Right ventricle myocardium inferior (tissue), 1 donor: ENCODE measurements around the gene SLC17A8. TPM values are rescaled to one million over a fixed set of nuclear protein-coding genes. Genes with fewer than 3 reads are reported as not detected.
"Not testable (repeated sequence)": the region's sequence is repeated elsewhere in the genome, so short reads cannot be mapped to it uniquely, and the experiment has no call there.

Experiments used
- ATAC-seq: fragments of 200-7000 bp; cut with Tn5 transposase; one replicate; pipeline ENCODE4 v1.9.1; 2020; ENCODE audit warnings: mild to moderate bottlenecking, moderate library complexity
- DNase-seq: peaks from one replicate; pipeline ENCODE4 v3.0.0; 2021; ENCODE audit errors: missing footprints
- intact Hi-C: fragments of 100-400 bp; cut with DNase I; formaldehyde crosslinking; loops from one replicate; pipeline ENCODE4 v1.11.0; 2022
- total RNA-seq: library from RNA; stranded (reverse); fragmentation: NEBNext Ultra II Directional; extraction: Animal tissue kit (Norgen Biotek cat#: 25700); gene quantifications from one replicate; pipeline ENCODE4 v1.2.1, GENCODE V29; 2021
- donor health status: DM: no; HTN: yes; CAD: no; lungs with severe emphysema.

Gene SLC17A8
- total RNA-seq, 1 donor from 2014 or later: not detected

- no peak for ATAC-seq
- DNase-seq: no peak
- intact Hi-C loops: no loop called here
Measured at GRCh38 chr12:100403446-100403845, 46.6 kb downstream of the SLC17A8 start.

- no peak for ATAC-seq
- no peak for DNase-seq
- intact Hi-C loops: loop anchor here (2.0 kb wide), 1 partner anchor 56 kb away; no protein-coding TSS in a partner anchor
Measured at GRCh38 chr12:100404769-100405407, 48.0 kb downstream of the SLC17A8 start.

GRCh38 chr12:100413001-100413400, 56.1 kb downstream of the SLC17A8 start:
- ATAC-seq (no peak), DNase-seq (no peak)
- intact Hi-C loops: no loop called here

GRCh38 chr12:100414739-100415138, 57.9 kb downstream of the SLC17A8 start:
- intact Hi-C loops: no loop called here

GRCh38 chr12:100422646-100423045, 65.8 kb downstream of the SLC17A8 start:
- intact Hi-C loops: no loop called here
- DNase-seq: no peak
- ATAC-seq: no peak

More at GRCh38 chr12:100414739-100415138, 57.9 kb downstream of the SLC17A8 start:
- ATAC-seq (no peak), DNase-seq (no peak)

- intact Hi-C loops: no loop called here
- ATAC-seq (no peak), DNase-seq (no peak)
Measured at GRCh38 chr12:100426145-100426544, 69.3 kb downstream of the SLC17A8 start.

GRCh38 chr12:100427078-100427477, 70.2 kb downstream of the SLC17A8 start:
- DNase-seq: no peak
- intact Hi-C loops: no loop called here

GRCh38 chr12:100430251-100430650, 73.4 kb downstream of the SLC17A8 start:
- DNase-seq, ATAC-seq, intact Hi-C loops: not testable (repeated sequence)

More at GRCh38 chr12:100427078-100427477, 70.2 kb downstream of the SLC17A8 start:
- ATAC-seq: no peak

- no peak for DNase-seq
- ATAC-seq: no peak
- intact Hi-C loops: no loop called here
Measured at GRCh38 chr12:100433701-100434100, 76.8 kb downstream of the SLC17A8 start.

- intact Hi-C loops: no loop called here
- DNase-seq (no peak), ATAC-seq (no peak)
Measured at GRCh38 chr12:100434177-100434576, 77.3 kb downstream of the SLC17A8 start.

- no peak for ATAC-seq
- intact Hi-C loops: no loop called here
- no peak for DNase-seq
Measured at GRCh38 chr12:100435957-100436356, 79.1 kb downstream of the SLC17A8 start.

- no peak for ATAC-seq
- intact Hi-C loops: no loop called here
Measured at GRCh38 chr12:100437038-100437841, 80.4 kb downstream of the SLC17A8 start.

GRCh38 chr12:100439797-100440196, 82.9 kb downstream of the SLC17A8 start:
- ATAC-seq (no peak), DNase-seq (no peak)
- intact Hi-C loops: no loop called here

More at GRCh38 chr12:100437038-100437841, 80.4 kb downstream of the SLC17A8 start:
- no peak for DNase-seq

- no peak for DNase-seq
- intact Hi-C loops: no loop called here
- no peak for ATAC-seq
Measured at GRCh38 chr12:100442403-100442802, 85.5 kb downstream of the SLC17A8 start.

GRCh38 chr12:100443434-100443833, 86.6 kb downstream of the SLC17A8 start:
- intact Hi-C loops: no loop called here
- ATAC-seq: no peak
- no peak for DNase-seq

GRCh38 chr12:100445081-100445481, 88.2 kb downstream of the SLC17A8 start:
- no peak for DNase-seq
- intact Hi-C loops: no loop called here
- no peak for ATAC-seq

GRCh38 chr12:100447381-100447780, 90.5 kb downstream of the SLC17A8 start:
- ATAC-seq (no peak), DNase-seq (no peak)
- intact Hi-C loops: no loop called here

- DNase-seq: no peak
- ATAC-seq: no peak
- intact Hi-C loops: no loop called here
Measured at GRCh38 chr12:100448656-100449055, 91.8 kb downstream of the SLC17A8 start.

- DNase-seq (no peak), ATAC-seq (no peak)
- intact Hi-C loops: no loop called here
Measured at GRCh38 chr12:100450735-100451134, 93.9 kb downstream of the SLC17A8 start.

GRCh38 chr12:100453951-100454350, 97.1 kb downstream of the SLC17A8 start:
- no peak for DNase-seq
- intact Hi-C loops: no loop called here
- ATAC-seq: no peak
